Stimulated activated CD8-positive, alpha-beta memory T cell treated with anti-CD3 and anti-CD28 coated beads, Interleukin-12 subunit alpha, Interleukin-12 subunit beta, amount 100 ng/mL, for 4 hours (primary cell): ENCODE results near the gene OR6S1.
"Not testable (repeated sequence)": the region's sequence is repeated elsewhere in the genome, so short reads cannot be mapped to it uniquely, and the experiment has no call there.

Experiments used
- DNase-seq: peaks from one replicate; pipeline ENCODE4 v3.0.0-alpha.2; 2020; ENCODE audit warnings: low read depth

OR6S1 gene

DNA sequence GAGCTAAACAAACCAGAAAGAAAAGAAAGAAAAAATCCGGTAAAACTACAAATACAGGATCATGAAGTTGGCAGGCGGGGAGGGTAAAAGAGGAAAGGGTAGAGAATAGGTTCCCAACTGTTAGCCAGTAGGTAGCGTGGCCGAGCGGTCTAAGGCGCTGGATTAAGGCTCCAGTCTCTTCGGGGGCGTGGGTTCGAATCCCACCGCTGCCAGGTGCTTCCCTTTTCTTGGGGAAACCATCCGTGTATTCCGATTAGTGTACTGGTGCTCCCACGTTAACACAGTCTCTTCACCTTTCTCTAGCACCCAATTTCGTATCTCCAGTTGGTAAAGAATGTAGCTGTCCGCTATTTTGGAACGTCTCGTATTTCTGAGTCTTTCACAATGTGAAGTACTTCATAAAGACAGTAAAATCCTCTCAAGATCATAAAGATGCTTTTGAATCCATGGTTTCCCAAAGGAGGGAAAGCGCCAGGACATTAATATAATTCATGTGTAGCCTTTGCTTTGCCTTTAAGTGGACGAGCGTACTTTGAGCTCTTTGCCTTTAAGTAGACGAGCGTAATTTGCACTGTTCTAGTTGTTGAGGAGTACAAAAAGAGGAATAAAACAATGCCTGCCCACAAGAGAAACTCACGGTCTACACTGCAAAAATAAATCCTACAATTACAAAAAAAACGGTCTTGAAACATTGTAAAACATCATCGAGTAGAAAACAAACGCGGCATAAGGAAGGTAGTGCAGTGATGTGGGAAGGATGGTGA is 31.3 kb downstream of the OR6S1 start:
- DNase-seq, result no peak

DNA sequence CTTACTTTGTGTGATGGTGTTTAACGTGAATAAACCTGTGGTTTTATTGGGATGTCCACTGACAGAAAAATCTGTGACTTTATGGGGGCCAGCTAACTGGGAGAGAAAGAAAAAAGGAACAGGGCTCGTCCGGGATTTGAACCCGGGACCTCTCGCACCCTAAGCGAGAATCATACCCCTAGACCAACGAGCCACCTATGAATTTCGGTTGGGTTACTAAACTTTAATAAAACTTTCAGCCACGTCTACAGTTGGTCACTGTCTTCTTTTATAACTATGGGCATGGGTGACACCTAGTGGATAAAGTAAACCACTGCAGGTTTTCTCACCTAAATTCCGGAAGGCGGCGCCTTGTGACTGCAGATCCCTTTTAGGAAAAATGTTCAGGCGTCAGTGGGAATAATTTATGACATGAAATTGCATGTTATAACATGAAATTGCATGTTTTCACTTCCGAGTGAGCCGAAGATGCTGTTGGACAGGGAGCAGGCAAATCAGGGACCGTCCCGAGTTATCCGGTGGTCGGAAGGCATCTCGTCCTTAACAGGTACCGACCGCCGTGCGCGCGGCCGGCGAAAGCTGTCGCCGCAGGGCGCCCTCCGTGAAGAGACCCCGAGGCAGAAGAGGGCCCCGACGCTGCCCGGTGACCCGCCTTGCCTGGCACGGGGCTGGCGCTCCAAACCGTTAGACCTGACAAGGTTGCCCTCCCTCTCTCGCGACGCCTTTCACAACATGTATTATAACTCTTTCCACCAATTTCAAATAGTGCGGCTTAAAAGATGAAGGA is 32.1 kb downstream of the OR6S1 start:
- no peak for DNase-seq

DNA sequence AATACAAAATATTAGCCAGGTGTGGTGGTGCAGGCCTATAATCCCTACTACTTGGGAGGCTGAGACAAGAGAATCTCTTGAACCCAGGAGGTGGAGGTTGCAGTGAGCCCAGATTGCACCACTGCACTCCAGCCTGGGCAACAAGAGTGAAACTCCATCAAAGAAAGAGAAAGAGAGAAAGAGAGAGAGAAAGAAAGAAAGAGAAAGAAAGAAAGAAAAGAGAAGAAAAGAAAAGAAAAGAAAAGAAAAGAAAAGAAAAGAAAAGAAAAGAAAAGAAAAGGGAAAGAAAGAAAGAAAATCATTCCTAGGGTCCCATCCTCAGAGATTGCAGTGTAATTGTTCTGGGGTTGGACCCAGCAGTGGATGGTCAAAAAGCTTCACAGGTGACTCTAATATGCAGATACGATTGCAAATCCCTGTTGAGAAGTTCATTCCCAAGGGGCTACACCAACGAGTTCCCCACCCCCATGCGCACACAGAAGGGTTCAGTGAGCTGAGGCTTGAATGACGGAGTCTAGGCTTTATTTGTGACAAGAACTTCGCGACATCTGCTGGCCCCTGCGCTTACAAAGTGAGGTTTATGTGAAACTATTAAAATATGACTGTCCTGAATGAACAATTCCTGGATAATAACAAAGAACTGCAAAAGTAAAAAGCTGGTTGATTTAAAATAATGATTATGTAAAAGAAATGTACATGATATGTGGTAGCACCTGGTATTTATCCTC is 32.9 kb downstream of the OR6S1 start:
- no peak for DNase-seq

DNA sequence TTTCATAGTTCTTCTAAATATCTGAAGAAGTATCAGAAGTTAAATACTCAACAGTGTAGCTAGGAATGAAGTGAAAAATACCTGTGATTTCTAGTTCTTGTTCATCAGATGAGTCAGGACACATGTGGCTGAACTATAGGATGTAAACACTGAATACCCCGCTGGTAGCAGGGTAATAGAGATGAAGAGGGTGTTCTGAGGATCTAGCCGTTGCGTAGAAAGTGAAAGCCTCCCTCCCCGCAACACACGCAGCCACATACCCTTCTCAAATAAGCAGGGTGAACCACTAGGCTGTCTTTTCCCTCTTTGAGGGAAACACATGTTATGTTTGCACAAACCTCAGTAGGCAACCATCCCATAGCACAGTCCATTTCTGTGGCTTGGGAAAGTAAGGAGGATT is 33.9 kb downstream of the OR6S1 start:
- no peak for DNase-seq

DNA sequence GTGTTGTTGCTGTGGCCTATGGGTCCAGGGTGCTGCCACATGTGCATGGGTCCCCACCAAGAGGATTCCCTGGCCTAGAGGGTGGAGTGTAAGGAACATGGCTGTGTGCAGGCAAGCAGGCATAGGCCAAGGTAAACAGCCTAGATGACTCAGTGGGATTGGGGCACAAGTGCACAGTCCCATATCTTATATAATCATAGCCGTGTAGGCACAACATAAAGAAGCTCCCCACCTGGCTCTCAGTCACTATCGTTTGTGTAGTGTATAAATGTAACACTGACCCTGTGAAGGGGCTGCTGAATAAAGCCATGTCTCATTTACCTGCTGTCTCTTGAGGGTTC is 34.6 kb downstream of the OR6S1 start:
- no peak for DNase-seq

DNA sequence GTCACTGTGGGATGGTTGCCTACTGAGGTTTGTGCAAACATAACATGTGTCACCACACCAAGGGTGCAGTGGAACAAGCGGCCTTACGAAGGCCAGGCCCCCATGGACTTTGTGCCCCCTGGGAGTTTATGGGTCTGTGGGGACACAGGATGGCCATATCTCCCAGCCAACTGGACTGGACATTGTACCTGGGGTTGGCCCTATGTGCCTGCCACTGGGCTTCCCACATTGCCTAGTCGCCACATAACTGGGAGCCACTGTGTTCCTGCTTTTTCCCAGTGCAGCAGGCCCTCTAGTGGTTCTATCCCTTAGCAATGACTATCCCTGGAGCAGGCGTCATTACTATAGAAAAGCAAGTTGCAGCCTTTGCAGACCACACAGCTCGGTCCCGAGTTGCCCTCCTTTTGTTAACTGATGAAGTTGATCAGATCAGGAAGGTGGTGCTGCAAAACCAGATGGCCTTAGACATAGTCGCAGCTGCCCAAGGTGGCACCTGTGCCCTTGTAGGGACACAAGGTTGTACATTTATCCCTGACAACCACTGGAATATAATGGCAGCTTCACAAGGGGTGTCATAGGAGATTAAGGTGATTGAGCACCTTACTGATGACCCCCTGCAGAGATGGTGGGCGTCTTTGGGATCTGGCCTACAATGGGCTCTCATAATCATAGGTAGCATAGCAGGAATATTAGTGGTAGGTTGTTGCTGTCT is 35.1 kb downstream of the OR6S1 start:
- DNase-seq, result no peak

DNA sequence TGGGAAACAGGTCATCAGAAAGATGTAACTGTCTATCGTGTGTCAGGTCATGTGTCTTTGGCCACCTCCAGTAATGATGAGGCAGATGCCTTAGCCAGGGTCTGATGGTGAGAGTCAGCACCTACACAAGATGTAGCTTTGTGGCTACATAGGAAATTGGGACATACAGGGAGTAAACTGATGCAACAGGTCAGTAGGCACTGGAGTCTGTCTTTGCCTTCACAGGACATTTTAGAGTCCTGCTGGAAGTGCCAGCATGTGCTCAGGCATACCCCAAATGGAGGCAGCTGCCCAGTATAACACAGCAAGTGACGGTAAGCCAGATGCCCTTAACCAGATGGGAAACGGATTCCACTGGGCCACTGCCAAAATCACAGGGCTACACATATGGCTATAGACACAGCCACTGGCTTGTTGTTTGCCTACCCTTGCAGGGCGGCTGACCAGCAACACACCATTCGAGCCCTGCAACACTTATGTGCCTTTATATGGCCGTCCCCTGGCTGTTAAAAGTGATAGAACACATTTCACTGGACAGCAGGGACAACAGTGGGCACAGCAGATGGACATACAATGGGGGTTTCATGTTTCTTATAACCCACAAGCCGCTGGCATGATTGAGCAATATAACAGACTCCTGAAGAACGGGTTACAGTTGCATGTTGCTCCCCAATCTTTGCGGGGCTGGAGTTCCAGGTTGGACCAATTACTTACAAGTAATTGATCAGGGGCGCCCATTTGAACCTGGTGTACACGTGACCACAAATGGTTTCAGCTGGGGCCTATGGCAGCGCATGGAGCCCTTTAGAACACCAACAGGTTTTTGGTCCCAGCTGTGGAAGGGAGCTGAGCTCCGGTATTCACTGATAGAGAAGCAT is 37.4 kb downstream of the OR6S1 start:
- DNase-seq, result no peak

DNA sequence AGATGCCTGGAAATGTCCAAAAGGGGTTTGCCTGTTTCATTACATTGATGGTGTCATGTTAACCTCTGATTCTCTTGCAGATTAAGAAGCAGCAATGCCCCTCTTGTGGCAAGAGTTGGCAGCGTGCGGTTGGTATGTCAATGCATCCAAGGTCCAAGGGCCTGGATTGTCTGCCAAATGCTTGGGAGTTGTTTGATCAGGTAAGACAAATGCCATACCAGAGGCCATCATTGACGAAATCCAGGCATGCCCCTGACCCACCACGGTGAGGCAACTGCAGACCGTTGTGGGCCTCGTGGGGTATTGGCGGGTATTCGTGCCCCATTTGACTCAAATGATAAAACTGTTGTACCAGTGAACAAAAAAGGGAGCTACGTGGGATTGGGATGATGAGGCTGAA is 38.9 kb downstream of the OR6S1 start:
- DNase-seq, result no peak

DNA sequence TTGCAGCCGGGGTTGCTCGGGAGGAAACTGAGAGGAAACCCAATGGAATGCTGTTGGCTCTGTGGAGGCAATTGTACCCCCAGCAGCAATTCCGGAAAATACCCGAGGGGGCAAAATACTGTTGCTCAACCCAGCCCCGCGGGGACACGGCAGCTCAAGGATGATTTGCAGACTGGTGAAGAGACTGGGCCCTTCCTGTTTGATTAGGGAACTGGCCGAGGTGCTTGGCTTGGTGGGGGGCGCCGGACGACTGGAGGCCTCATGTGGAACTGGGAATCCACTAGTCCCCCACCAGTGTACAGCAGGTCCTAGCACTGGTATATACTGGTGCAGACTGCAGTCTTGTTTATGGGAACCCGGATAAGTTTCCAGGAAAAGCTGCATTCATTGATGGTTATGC is 40.0 kb downstream of the OR6S1 start:
- DNase-seq, result no peak

DNA sequence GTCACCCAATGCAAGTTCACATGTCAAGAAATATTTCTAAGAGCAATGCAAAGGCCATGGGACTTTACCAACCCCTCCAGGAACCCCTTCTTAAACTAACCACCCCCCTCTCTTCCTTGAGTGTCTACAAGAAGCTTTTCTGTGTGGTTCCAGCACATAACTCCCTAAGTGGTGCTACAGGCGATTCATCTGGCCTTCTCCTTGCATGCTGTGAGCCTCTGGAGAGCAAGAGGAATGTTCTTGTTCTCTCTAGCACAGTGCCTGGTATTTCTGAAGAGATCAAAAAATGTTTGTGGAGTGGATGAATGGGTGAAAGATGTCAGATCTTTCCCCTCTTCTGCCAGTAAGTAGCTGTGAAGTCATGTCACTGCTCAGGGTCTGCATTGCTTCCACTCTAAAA is 44.4 kb downstream of the OR6S1 start:
- no peak for DNase-seq

DNA sequence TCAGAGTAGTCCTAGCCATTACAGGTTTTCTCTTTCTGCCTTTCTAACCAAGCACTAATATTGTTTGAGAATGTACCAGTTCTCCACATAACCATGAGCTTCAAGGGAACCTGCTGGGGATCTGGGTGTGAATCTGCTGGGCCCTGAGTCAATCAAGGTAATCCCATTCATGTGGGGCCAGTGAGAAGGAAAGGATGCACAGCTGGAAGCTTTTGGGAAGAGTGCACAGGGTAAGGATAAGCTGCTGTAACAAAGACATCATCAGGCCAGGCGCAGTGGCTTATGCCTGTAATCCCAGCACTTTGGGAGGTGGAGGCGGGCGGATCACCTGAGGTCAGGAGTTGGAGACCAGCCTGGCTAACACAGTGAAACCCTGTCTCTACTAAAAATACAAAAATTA is 45.8 kb downstream of the OR6S1 start:
- DNase-seq, result not testable (repeated sequence)

DNA sequence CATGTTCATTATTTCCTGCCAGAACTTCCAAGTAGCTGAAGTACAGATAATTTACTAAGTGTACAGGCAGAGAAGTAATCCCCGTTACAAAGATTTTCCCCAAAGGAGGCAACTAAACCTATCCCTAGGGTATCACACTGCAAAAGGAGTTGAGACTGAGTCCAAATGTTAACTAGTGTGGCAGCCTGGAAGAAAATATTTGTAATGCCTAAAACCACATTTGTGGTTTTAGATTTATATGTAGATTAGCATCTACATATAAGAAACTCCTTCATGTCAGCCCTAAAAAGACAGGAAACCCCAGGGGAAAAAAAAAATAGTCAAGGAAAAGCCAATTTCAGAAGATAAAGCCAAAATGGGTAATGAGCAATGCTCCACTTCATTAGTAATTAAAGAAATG is 48.9 kb downstream of the OR6S1 start:
- no peak for DNase-seq

DNA sequence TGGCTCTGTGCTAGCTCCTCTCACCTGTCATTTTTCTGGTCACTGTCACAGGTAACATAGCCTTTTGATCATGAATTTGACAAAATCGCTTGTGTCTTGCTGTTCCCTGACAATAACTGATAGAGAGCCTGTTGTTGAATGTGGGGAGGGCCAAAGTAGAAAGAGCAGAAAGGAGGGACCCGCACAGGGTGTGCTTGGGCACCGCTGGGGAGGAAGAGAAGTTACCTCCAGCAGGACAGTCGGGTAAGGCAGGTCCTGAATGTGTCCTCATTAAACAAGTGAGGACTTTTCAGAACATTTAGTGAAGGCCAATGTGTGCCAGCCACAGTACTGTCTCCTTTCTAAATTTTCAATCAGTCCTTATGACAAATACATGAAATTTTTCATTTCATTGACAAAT is 50.3 kb downstream of the OR6S1 start, which contains the start of gene RNASE12:
Gene RNASE12, minus strand, starts transcription at position 142 of the 400 bp plus-strand sequence. CDS start 653 bp downstream, outside the sequence.
- DNase-seq, result no peak
